ENCODE data around the gene AP3D1. TPM values are rescaled to one million over a fixed set of nuclear protein-coding genes. Genes with fewer than 3 reads are reported as not detected.

The AP3D1 gene
- total RNA-seq, 4 donors from 2014 or later: 101 to 189 (median 152) TPM

- Histone ChIP-seq H3K27ac (no peak overlapping the region), H3K9me3 (no peaks in the 10 kb centered on the region), H3K36me3 (peaks cover 0 to 93% (median 43%) of the 10 kb centered on the region in 4 donors), H3K4me1 (no peaks in the 10 kb centered on the region), H3K4me3 (no peak overlapping the region), H3K27me3 (no peaks in the 10 kb centered on the region)
- no peak for TF ChIP-seq POLR2A (IDR thresholded peaks at IDR 0.05)
- TF ChIP-seq CTCF (IDR thresholded peaks at IDR 0.05): no peak
- no peak for TF ChIP-seq EP300 (IDR thresholded peaks at IDR 0.05; ENCODE audit: low read depth)
- TF ChIP-seq POLR2AphosphoS5 (IDR thresholded peaks at IDR 0.05): no peak
- DNase-seq: no peak
- 80 to 95% methylated on average over 2 to 24 of the region's 24 CpGs for WGBS, 2 donors (ENCODE audit: low coverage in 1 of 2)
- intact Hi-C loops (cut with DNase I; ENCODE audit: low total_unique reads) (no loop called here), in situ Hi-C loops (cut with MboI; ENCODE audit: low pct_ligation_motif_present in 1 of 4, low pct_unique_long_range_greater_than_20kb in 1 of 4, low sequenced_read_pairs in 3 of 4) (no loop called here)
These were observed 37.7 kb downstream of the AP3D1 start for GRCh38 chr19:2113439-2114211.

- WGBS, 2 donors (ENCODE audit: low coverage in 1 of 2): 89% methylated on average over 20 of the region's 23 CpGs; no CpG with 5 or more reads in 1 of the 2 donors
- H3K27ac ChIP-seq: no peak overlapping the region
- H3K9me3 ChIP-seq: no peaks in the 10 kb centered on the region
- H3K4me3 ChIP-seq: no peak overlapping the region
- in situ Hi-C loops (cut with MboI; ENCODE audit: low pct_ligation_motif_present in 1 of 4, low pct_unique_long_range_greater_than_20kb in 1 of 4, low sequenced_read_pairs in 3 of 4): no loop called here
- intact Hi-C loops (cut with DNase I; ENCODE audit: low total_unique reads): no loop called here
- H3K4me1 ChIP-seq: no peaks in the 10 kb centered on the region
- H3K27me3 ChIP-seq: no peaks in the 10 kb centered on the region
- TF ChIP-seq POLR2AphosphoS5 (IDR thresholded peaks at IDR 0.05) (no peak), CTCF (IDR thresholded peaks at IDR 0.05) (no peak), POLR2A (IDR thresholded peaks at IDR 0.05) (no peak), EP300 (IDR thresholded peaks at IDR 0.05; ENCODE audit: low read depth) (no peak)
- peaks cover 0 to 87% (median 42%) of the 10 kb centered on the region in 4 donors for H3K36me3 ChIP-seq
- no peak for DNase-seq
These were observed 38.6 kb downstream of the AP3D1 start for GRCh38 chr19:2112516-2113320.

GRCh38 chr19:2111886-2112285 lies 39.5 kb downstream of the AP3D1 start:
- no peaks in the 10 kb centered on the region for H3K4me1 ChIP-seq
- H3K27me3 ChIP-seq: no peaks in the 10 kb centered on the region
- 90% methylated on average over 18 of the region's 20 CpGs; no CpG with 5 or more reads in 1 of the 2 donors for WGBS, 2 donors (ENCODE audit: low coverage in 1 of 2)
- no peaks in the 10 kb centered on the region for H3K9me3 ChIP-seq
- peaks cover 0 to 84% (median 38%) of the 10 kb centered on the region in 4 donors for H3K36me3 ChIP-seq
- intact Hi-C loops (cut with DNase I; ENCODE audit: low total_unique reads): no loop called here
- no peak overlapping the region for H3K27ac ChIP-seq
- in situ Hi-C loops (cut with MboI; ENCODE audit: low pct_ligation_motif_present in 1 of 4, low pct_unique_long_range_greater_than_20kb in 1 of 4, low sequenced_read_pairs in 3 of 4): no loop called here
- H3K4me3 ChIP-seq: no peak overlapping the region
- TF ChIP-seq EP300 (IDR thresholded peaks at IDR 0.05; ENCODE audit: low read depth): no peak
- no peak for TF ChIP-seq POLR2AphosphoS5 (IDR thresholded peaks at IDR 0.05)
- no peak for TF ChIP-seq CTCF (IDR thresholded peaks at IDR 0.05)
- no peak for TF ChIP-seq POLR2A (IDR thresholded peaks at IDR 0.05)
- no peak for DNase-seq

- in situ Hi-C loops (cut with MboI; ENCODE audit: low pct_ligation_motif_present in 1 of 4, low pct_unique_long_range_greater_than_20kb in 1 of 4, low sequenced_read_pairs in 3 of 4): no loop called here
- Histone ChIP-seq H3K9me3 (no peaks in the 10 kb centered on the region), H3K36me3 (peaks cover 0 to 84% (median 37%) of the 10 kb centered on the region in 4 donors), H3K27me3 (no peaks in the 10 kb centered on the region), H3K27ac (no peak overlapping the region), H3K4me3 (no peak overlapping the region), H3K4me1 (no peaks in the 10 kb centered on the region)
- intact Hi-C loops (cut with DNase I; ENCODE audit: low total_unique reads): no loop called here
- DNase-seq: no peak
- TF ChIP-seq POLR2A (IDR thresholded peaks at IDR 0.05): no peak
- TF ChIP-seq POLR2AphosphoS5 (IDR thresholded peaks at IDR 0.05): no peak
- no peak for TF ChIP-seq CTCF (IDR thresholded peaks at IDR 0.05)
- no peak for TF ChIP-seq EP300 (IDR thresholded peaks at IDR 0.05; ENCODE audit: low read depth)
- 93 to 95% methylated on average over 7 to 21 of the region's 22 CpGs for WGBS, 2 donors (ENCODE audit: low coverage in 1 of 2)
These were observed 39.9 kb downstream of the AP3D1 start for GRCh38 chr19:2111425-2111824.

Measured in transverse colon (tissue), 4 donors.